ENCODE data around the gene SPDL1. TPM values are rescaled to one million over a fixed set of nuclear protein-coding genes. Genes with fewer than 3 reads are reported as not detected.

Gene SPDL1
- total and polyA plus RNA-seq, 2 donors (not counting 1 experiment from before 2014, with no cell fraction given): 4.1 to 17.9 TPM

DNA sequence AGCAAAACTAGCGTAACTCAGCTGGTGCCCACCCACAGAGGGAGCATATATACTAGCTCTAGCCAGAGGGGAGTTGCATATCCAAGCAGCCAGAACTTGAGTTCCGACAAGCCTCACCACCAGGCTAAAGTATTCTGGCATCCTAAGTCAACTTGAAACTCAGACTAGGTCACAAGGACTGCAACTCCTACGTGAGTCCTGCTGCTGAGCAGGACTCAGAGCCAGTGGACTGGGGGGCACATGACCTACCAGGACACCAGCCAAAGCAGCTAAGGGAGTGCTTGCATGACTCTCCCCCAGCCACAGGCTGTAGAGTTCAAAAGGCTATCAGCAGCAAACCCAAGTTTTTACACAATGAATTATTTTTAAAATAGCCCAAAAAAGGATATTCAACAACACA, 26.1 kb downstream of the SPDL1 start:
- Mint-ChIP-seq H3K9me3 (ENCODE audit: insufficient read depth) (peaks cover 14% of the 10 kb centered on the region), H3K27ac (no peak overlapping the region)
- CTCF ChIA-PET: no interaction called here

DNA sequence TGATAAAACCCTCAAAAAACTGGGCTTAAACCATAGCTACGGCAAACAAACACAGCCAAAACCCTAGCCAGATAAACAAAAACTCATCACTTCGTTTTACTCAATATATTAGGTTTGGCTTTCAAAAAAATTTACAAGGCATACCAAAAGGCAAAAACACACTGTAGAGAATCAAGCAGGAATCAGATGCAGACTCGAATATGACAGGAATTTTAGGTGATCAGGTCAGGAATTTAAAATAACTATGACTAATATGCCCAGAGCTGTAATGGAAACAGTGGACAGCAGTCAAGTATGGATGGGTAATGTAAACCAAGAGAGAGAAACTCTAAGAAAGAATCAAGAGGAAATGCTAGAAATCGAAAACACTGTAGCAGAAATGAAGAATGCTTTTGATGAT, 27.0 kb downstream of the SPDL1 start:
- peaks cover 0 to 1% (median 0%) of the 10 kb centered on the region in 4 experiments for H3K27me3 ChIP-seq (replicated peaks in 1 of 4; ENCODE audit: control extremely low read depth in 1 of 4, control insufficient read depth in 3 of 4, insufficient read depth in 4 of 4, low read length in 3 of 4)
- H3K27ac ChIP-seq (ENCODE audit: low read length in 2 of 2): no peak overlapping the region
- intact Hi-C loops (cut with micrococcal nuclease): no loop called here
- WGBS (ENCODE audit: insufficient coverage): 92% methylated on average over 2 of the region's 4 CpGs
- POLR2A ChIA-PET: no interaction called here
- Mint-ChIP-seq H3K9me3 (ENCODE audit: insufficient read depth) (peaks cover 14% of the 10 kb centered on the region), H3K4me3 (no peak overlapping the region), H3K27ac (no peak overlapping the region), H3K4me1 (no peaks in the 10 kb centered on the region), H3K27me3 (peaks cover 7% of the 10 kb centered on the region)
- ATAC-seq (ENCODE audit: low read depth) (no peak), DNase-seq (no peak)
- no peak overlapping the region for H3K4me2 ChIP-seq (replicated peaks; ENCODE audit: low read depth, low read length, poor library complexity, severe bottlenecking)
- H3K4me3 ChIP-seq (ENCODE audit: control extremely low read depth in 1 of 5, extremely low read depth in 1 of 5, insufficient read depth in 1 of 5, low read depth in 2 of 5, low read length in 4 of 5): no peak overlapping the region
- no peak overlapping the region for H3K9ac ChIP-seq (ENCODE audit: low read length)
- no peaks in the 10 kb centered on the region for H3K36me3 ChIP-seq (replicated peaks in 1 of 2; ENCODE audit: control extremely low read depth in 1 of 2, control insufficient read depth in 1 of 2, extremely low read depth in 1 of 2, insufficient read depth in 2 of 2, low read length in 1 of 2)
- no peaks in the 10 kb centered on the region for H4K20me1 ChIP-seq (ENCODE audit: control insufficient read depth, insufficient read depth, low read length, poor library complexity, severe bottlenecking)
- CTCF ChIA-PET: no interaction called here
- no peak for TF ChIP-seq EZH2 (IDR thresholded peaks at IDR 0.05; ENCODE audit: borderline replicate concordance, insufficient read depth, low read depth, low read length, poor library complexity, severe bottlenecking)
- TF ChIP-seq, protein P1, sequence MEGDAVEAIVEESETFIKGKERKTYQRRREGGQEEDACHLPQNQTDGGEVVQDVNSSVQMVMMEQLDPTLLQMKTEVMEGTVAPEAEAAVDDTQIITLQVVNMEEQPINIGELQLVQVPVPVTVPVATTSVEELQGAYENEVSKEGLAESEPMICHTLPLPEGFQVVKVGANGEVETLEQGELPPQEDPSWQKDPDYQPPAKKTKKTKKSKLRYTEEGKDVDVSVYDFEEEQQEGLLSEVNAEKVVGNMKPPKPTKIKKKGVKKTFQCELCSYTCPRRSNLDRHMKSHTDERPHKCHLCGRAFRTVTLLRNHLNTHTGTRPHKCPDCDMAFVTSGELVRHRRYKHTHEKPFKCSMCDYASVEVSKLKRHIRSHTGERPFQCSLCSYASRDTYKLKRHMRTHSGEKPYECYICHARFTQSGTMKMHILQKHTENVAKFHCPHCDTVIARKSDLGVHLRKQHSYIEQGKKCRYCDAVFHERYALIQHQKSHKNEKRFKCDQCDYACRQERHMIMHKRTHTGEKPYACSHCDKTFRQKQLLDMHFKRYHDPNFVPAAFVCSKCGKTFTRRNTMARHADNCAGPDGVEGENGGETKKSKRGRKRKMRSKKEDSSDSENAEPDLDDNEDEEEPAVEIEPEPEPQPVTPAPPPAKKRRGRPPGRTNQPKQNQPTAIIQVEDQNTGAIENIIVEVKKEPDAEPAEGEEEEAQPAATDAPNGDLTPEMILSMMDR (IDR thresholded peaks at IDR 0.05): no peak
- H3K79me2 ChIP-seq (ENCODE audit: control insufficient read depth, insufficient read depth, low read length): no peaks in the 10 kb centered on the region
- no peaks in the 10 kb centered on the region for H3K4me1 ChIP-seq (ENCODE audit: control insufficient read depth in 2 of 2, insufficient read depth in 2 of 2, low read length in 2 of 2)
- H2AFZ ChIP-seq (ENCODE audit: insufficient read depth, low read depth, low read length, poor library complexity, severe bottlenecking): no peak overlapping the region
- H3K9me3 ChIP-seq (ENCODE audit: control extremely low read depth in 1 of 3, control insufficient read depth in 2 of 3, insufficient read depth in 1 of 3, low read length in 2 of 3): peaks cover 0 to 9% (median 0%) of the 10 kb centered on the region in 3 donors

More for the DNA sequence above, 26.1 kb downstream of the SPDL1 start:
- 95% methylated on average over 3 of the region's 3 CpGs for WGBS (ENCODE audit: insufficient coverage)
- no peak overlapping the region for H3K4me3 Mint-ChIP-seq
- peaks cover 7% of the 10 kb centered on the region for H3K27me3 Mint-ChIP-seq
- Histone ChIP-seq H2AFZ (ENCODE audit: insufficient read depth, low read depth, low read length, poor library complexity, severe bottlenecking) (no peak overlapping the region), H3K4me2 (replicated peaks; ENCODE audit: low read depth, low read length, poor library complexity, severe bottlenecking) (no peak overlapping the region), H3K4me1 (ENCODE audit: control insufficient read depth in 2 of 2, insufficient read depth in 2 of 2, low read length in 2 of 2) (no peaks in the 10 kb centered on the region), H3K4me3 (ENCODE audit: control extremely low read depth in 1 of 5, extremely low read depth in 1 of 5, insufficient read depth in 1 of 5, low read depth in 2 of 5, low read length in 4 of 5) (no peak overlapping the region), H3K36me3 (replicated peaks in 1 of 2; ENCODE audit: control extremely low read depth in 1 of 2, control insufficient read depth in 1 of 2, extremely low read depth in 1 of 2, insufficient read depth in 2 of 2, low read length in 1 of 2) (no peaks in the 10 kb centered on the region), H3K9me3 (ENCODE audit: control extremely low read depth in 1 of 3, control insufficient read depth in 2 of 3, insufficient read depth in 1 of 3, low read length in 2 of 3) (peaks cover 0 to 9% (median 0%) of the 10 kb centered on the region in 3 donors), H3K79me2 (ENCODE audit: control insufficient read depth, insufficient read depth, low read length) (no peaks in the 10 kb centered on the region), H4K20me1 (ENCODE audit: control insufficient read depth, insufficient read depth, low read length, poor library complexity, severe bottlenecking) (no peaks in the 10 kb centered on the region), H3K9ac (ENCODE audit: low read length) (no peak overlapping the region), H3K27me3 (replicated peaks in 1 of 4; ENCODE audit: control extremely low read depth in 1 of 4, control insufficient read depth in 3 of 4, insufficient read depth in 4 of 4, low read length in 3 of 4) (no peaks in the 10 kb centered on the region), H3K27ac (ENCODE audit: low read length in 2 of 2) (no peak overlapping the region)
- POLR2A ChIA-PET: no interaction called here
- DNase-seq (no peak), ATAC-seq (ENCODE audit: low read depth) (no peak)
- TF ChIP-seq EZH2 (IDR thresholded peaks at IDR 0.05; ENCODE audit: borderline replicate concordance, insufficient read depth, low read depth, low read length, poor library complexity, severe bottlenecking): no peak
- TF ChIP-seq, protein P1 (IDR thresholded peaks at IDR 0.05): no peak
- intact Hi-C loops (cut with micrococcal nuclease): no loop called here
- H3K4me1 Mint-ChIP-seq: no peaks in the 10 kb centered on the region

Measured in B cell (primary cell).